ENCODE measurements around the gene GREB1.

GREB1 gene

GRCh38 chr2:11533278-11534070, at the start of gene GREB1:
Gene GREB1, plus strand, starts transcription at chr2:11534045. Its CDS starts 22,570 bp downstream, at chr2:11556615.
- no peak for DNase-seq

GRCh38 chr2:11488809-11489208, 45.0 kb upstream of the GREB1 start:
- no peak for DNase-seq

- DNase-seq = no peak
Measured at GRCh38 chr2:11490194-11490593, 43.7 kb upstream of the GREB1 start.

- DNase-seq = no peak
Measured at GRCh38 chr2:11491348-11491933, 42.4 kb upstream of the GREB1 start.

GRCh38 chr2:11492244-11492643, 41.6 kb upstream of the GREB1 start:
- no peak for DNase-seq

- DNase-seq = no peak
Measured at GRCh38 chr2:11492720-11493119, 41.1 kb upstream of the GREB1 start.

- no peak for DNase-seq
Measured at GRCh38 chr2:11493282-11493681, 40.6 kb upstream of the GREB1 start.

GRCh38 chr2:11494310-11494709, 39.5 kb upstream of the GREB1 start:
- DNase-seq = no peak

GRCh38 chr2:11495844-11496681, 37.8 kb upstream of the GREB1 start:
- DNase-seq = no peak

- DNase-seq = peak; percentile 14
Measured at GRCh38 chr2:11498543-11499034, 35.3 kb upstream of the GREB1 start.

- DNase-seq = no peak
Measured at GRCh38 chr2:11499081-11499743, 34.6 kb upstream of the GREB1 start.

- DNase-seq = no peak
Measured at GRCh38 chr2:11500702-11501303, 33.0 kb upstream of the GREB1 start.

- no peak for DNase-seq
Measured at GRCh38 chr2:11502740-11503292, 31.0 kb upstream of the GREB1 start.

GRCh38 chr2:11503354-11503927, 30.4 kb upstream of the GREB1 start:
- no peak for DNase-seq

GRCh38 chr2:11505652-11506610, 27.9 kb upstream of the GREB1 start:
- no peak for DNase-seq

GRCh38 chr2:11506611-11506969, 27.3 kb upstream of the GREB1 start:
- DNase-seq = no peak

- no peak for DNase-seq
Measured at GRCh38 chr2:11507517-11507916, 26.3 kb upstream of the GREB1 start.

- DNase-seq = no peak
Measured at GRCh38 chr2:11508279-11508678, 25.6 kb upstream of the GREB1 start.

GRCh38 chr2:11509657-11510360, 24.0 kb upstream of the GREB1 start:
- no peak for DNase-seq

- no peak for DNase-seq
Measured at GRCh38 chr2:11512431-11512830, 21.4 kb upstream of the GREB1 start.
